ENCODE results near the gene ZFYVE26.
A peak's percentile ranks its signal among the peaks of the same experiment; 100 is the strongest.
"Not testable (repeated sequence)": the region's sequence is repeated elsewhere in the genome, so short reads cannot be mapped to it uniquely, and the experiment has no call there.

The ZFYVE26 gene

GRCh38 chr14:67819563-67820421 is 3.4 kb upstream of the ZFYVE26 start, which contains the start of gene RAD51B:
Gene RAD51B, plus strand, starts transcription at chr14:67819779.
- peak within 1 kb of the TSS; percentile 54 for H3K27ac ChIP-seq (ENCODE audit: poor library complexity, severe bottlenecking)
- ATAC-seq (ENCODE audit: low read depth) (peak; percentile 76), DNase-seq (ENCODE audit: low spot score) (peak; percentile 88)
- H3K27me3 ChIP-seq (ENCODE audit: insufficient read depth, poor library complexity, severe bottlenecking), result no peaks in the 10 kb centered on the region
- TF ChIP-seq CTCF (IDR thresholded peaks at IDR 0.05; ENCODE audit: poor library complexity, severe bottlenecking), result no peak
- peaks cover 12% of the 10 kb centered on the region for H3K4me1 ChIP-seq (ENCODE audit: insufficient read depth, poor library complexity, severe bottlenecking)
- peaks cover 23% of the 10 kb centered on the region for H3K36me3 ChIP-seq (ENCODE audit: low read depth)
- peak within 1 kb of the TSS; percentile 91 for H3K4me3 ChIP-seq (ENCODE audit: severe bottlenecking)
- no peaks in the 10 kb centered on the region for H3K9me3 ChIP-seq (ENCODE audit: severe bottlenecking)

DNA sequence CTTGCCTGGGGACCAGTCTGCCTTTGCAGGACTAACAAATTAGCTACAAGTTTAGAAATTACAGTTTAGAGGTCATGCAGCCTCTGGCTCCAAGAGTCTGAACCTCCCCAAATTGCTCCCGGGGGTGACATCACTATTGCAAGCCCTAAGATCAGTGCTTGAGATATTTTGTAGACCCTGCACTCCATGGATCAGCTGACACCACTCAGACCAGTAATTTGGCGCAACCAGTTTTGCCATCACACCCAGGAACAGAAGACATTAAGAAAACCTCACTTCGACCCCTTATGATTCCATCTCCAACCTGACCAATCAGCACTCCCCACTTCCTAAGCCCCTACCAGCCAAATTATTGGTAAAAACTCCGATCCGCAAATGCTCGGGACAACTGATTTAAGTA is 2.1 kb upstream of the ZFYVE26 start:
- not testable (repeated sequence) for DNase-seq (ENCODE audit: low spot score); H3K9me3 ChIP-seq (ENCODE audit: severe bottlenecking); H3K4me3 ChIP-seq (ENCODE audit: severe bottlenecking); H3K27ac ChIP-seq (ENCODE audit: poor library complexity, severe bottlenecking); ATAC-seq (ENCODE audit: low read depth); H3K27me3 ChIP-seq (ENCODE audit: insufficient read depth, poor library complexity, severe bottlenecking)
- peaks cover 26% of the 10 kb centered on the region for H3K36me3 ChIP-seq (ENCODE audit: low read depth)
- peaks cover 15% of the 10 kb centered on the region for H3K4me1 ChIP-seq (ENCODE audit: insufficient read depth, poor library complexity, severe bottlenecking)

- no peak for ATAC-seq (ENCODE audit: low read depth)
- Histone ChIP-seq H3K9me3 (ENCODE audit: severe bottlenecking) (no peaks in the 10 kb centered on the region), H3K4me1 (ENCODE audit: insufficient read depth, poor library complexity, severe bottlenecking) (peaks cover 15% of the 10 kb centered on the region), H3K4me3 (ENCODE audit: severe bottlenecking) (no peak overlapping the region), H3K27ac (ENCODE audit: poor library complexity, severe bottlenecking) (no peak overlapping the region), H3K27me3 (ENCODE audit: insufficient read depth, poor library complexity, severe bottlenecking) (no peaks in the 10 kb centered on the region), H3K36me3 (ENCODE audit: low read depth) (peaks cover 26% of the 10 kb centered on the region)
- no peak for TF ChIP-seq CTCF (IDR thresholded peaks at IDR 0.05; ENCODE audit: poor library complexity, severe bottlenecking)
- no peak for DNase-seq (ENCODE audit: low spot score)
These were observed 1.5 kb upstream of the ZFYVE26 start for GRCh38 chr14:67817750-67818438.

GRCh38 chr14:67815573-67816225 is 691 bp downstream of the ZFYVE26 start:
- H3K9me3 ChIP-seq (ENCODE audit: severe bottlenecking), result no peaks in the 10 kb centered on the region
- TF ChIP-seq CTCF (IDR thresholded peaks at IDR 0.05; ENCODE audit: poor library complexity, severe bottlenecking), result no peak
- ATAC-seq (ENCODE audit: low read depth), result 0 out of 3 replicates have a peak, but pooled peaks have one; percentile 1
- DNase-seq (ENCODE audit: low spot score), result no peak
- no peaks in the 10 kb centered on the region for H3K27me3 ChIP-seq (ENCODE audit: insufficient read depth, poor library complexity, severe bottlenecking)
- H3K27ac ChIP-seq (ENCODE audit: poor library complexity, severe bottlenecking), result peak overlapping the region; percentile 22
- peak overlapping the region; percentile 60 for H3K4me3 ChIP-seq (ENCODE audit: severe bottlenecking)
- peaks cover 15% of the 10 kb centered on the region for H3K4me1 ChIP-seq (ENCODE audit: insufficient read depth, poor library complexity, severe bottlenecking)
- H3K36me3 ChIP-seq (ENCODE audit: low read depth), result peaks cover 46% of the 10 kb centered on the region

GRCh38 chr14:67814821-67815220 is 1.6 kb downstream of the ZFYVE26 start:
- no peak for ATAC-seq (ENCODE audit: low read depth)
- Histone ChIP-seq H3K4me3 (ENCODE audit: severe bottlenecking) (no peak overlapping the region), H3K27me3 (ENCODE audit: insufficient read depth, poor library complexity, severe bottlenecking) (no peaks in the 10 kb centered on the region)

More at GRCh38 chr14:67814821-67815220, 1.6 kb downstream of the ZFYVE26 start:
- no peak overlapping the region for H3K27ac ChIP-seq (ENCODE audit: poor library complexity, severe bottlenecking)
- peaks cover 55% of the 10 kb centered on the region for H3K36me3 ChIP-seq (ENCODE audit: low read depth)
- H3K4me1 ChIP-seq (ENCODE audit: insufficient read depth, poor library complexity, severe bottlenecking), result peaks cover 15% of the 10 kb centered on the region
- no peak for DNase-seq (ENCODE audit: low spot score)
- TF ChIP-seq CTCF (IDR thresholded peaks at IDR 0.05; ENCODE audit: poor library complexity, severe bottlenecking), result no peak
- H3K9me3 ChIP-seq (ENCODE audit: severe bottlenecking), result no peaks in the 10 kb centered on the region
